Panc1 (cell line): ENCODE data around the gene CDKN2D.

ENCODE experiments used
- CTCF ChIP-seq: fragments of 450-650 bp; IDR thresholded peaks from 2 replicates; pipeline ENCODE4 v1.5.1; 2017; ENCODE audit warnings: mild to moderate bottlenecking
- POLR2AphosphoS5 ChIP-seq: IDR thresholded peaks from 2 replicates; pipeline ENCODE4 v1.6.1; 2012; ENCODE audit warnings: mild to moderate bottlenecking, low read depth, low read length, moderate library complexity
- SIN3A ChIP-seq: IDR thresholded peaks from 2 replicates; pipeline ENCODE4 v1.6.1; 2012; ENCODE audit warnings: low read depth, mild to moderate bottlenecking, low read length, moderate library complexity, borderline replicate concordance; ENCODE audit not compliant: insufficient read depth
- TCF7L2 ChIP-seq: IDR thresholded peaks from 2 replicates; pipeline ENCODE4 v1.6.1; 2011; ENCODE audit warnings: mild to moderate bottlenecking, low read depth, low read length, inconsistent platforms

- TF ChIP-seq POLR2AphosphoS5, result peak; percentile 62; the same call in 1 of the 2 replicates
- no peak for TF ChIP-seq CTCF
- TF ChIP-seq TCF7L2, result no peak
- 0 out of 2 replicates have a peak, but pooled peaks have one; percentile 13 for TF ChIP-seq SIN3A
Observed at GRCh38 chr19:10568826-10569651, at the start of gene CDKN2D.
